Activated naive CD8-positive, alpha-beta T cell treated with anti-CD3 and anti-CD28 coated beads, Interleukin-2, amount 50 U/mL, for 24 hours (primary cell): ENCODE data around the gene LRRC36.

ENCODE experiments used
- ATAC-seq: fragments of 150-1000 bp; cut with Tn5 transposase; one replicate; pipeline ENCODE4 v1.10.0; 2021
- DNase-seq: peaks from one replicate; pipeline ENCODE4 v3.0.0; 2021
- H3K27ac Mint-ChIP-seq: one replicate; pipeline ENCODE4 v1.8.0; 2021; ENCODE audit warnings: mild to moderate bottlenecking, mixed read lengths
- H3K27me3 Mint-ChIP-seq: one replicate; pipeline ENCODE4 v1.8.0; 2021; ENCODE audit warnings: mixed read lengths
- H3K36me3 Mint-ChIP-seq: one replicate; pipeline ENCODE4 v1.8.0; 2021; ENCODE audit warnings: low read depth, mixed read lengths
- H3K4me1 Mint-ChIP-seq: one replicate; pipeline ENCODE4 v1.8.0; 2021; ENCODE audit warnings: mixed read lengths
- H3K4me3 Mint-ChIP-seq: one replicate; pipeline ENCODE4 v1.8.0; 2021; ENCODE audit warnings: mild to moderate bottlenecking, moderate library complexity, mixed read lengths
- H3K9me3 Mint-ChIP-seq: one replicate; pipeline ENCODE4 v1.8.0; 2021; ENCODE audit warnings: mixed read lengths

Gene LRRC36

GRCh38 chr16:67284699-67285646, 41.6 kb upstream of the LRRC36 start:
- peaks cover 4% of the 10 kb centered on the region for H3K36me3 Mint-ChIP-seq
- H3K27ac Mint-ChIP-seq = no peak overlapping the region
- no peak overlapping the region for H3K4me3 Mint-ChIP-seq
- H3K4me1 Mint-ChIP-seq = peaks cover 7% of the 10 kb centered on the region
- ATAC-seq (no peak), DNase-seq (no peak)
- H3K9me3 Mint-ChIP-seq = no peaks in the 10 kb centered on the region
- no peaks in the 10 kb centered on the region for H3K27me3 Mint-ChIP-seq

- Mint-ChIP-seq H3K36me3 (peaks cover 4% of the 10 kb centered on the region), H3K4me3 (no peak overlapping the region)
- ATAC-seq = no peak
Measured at GRCh38 chr16:67286441-67287235, 40.0 kb upstream of the LRRC36 start.

GRCh38 chr16:67287960-67288359, 38.7 kb upstream of the LRRC36 start:
- H3K4me3 Mint-ChIP-seq = no peak overlapping the region
- no peaks in the 10 kb centered on the region for H3K9me3 Mint-ChIP-seq
- ATAC-seq (no peak), DNase-seq (no peak)
- no peaks in the 10 kb centered on the region for H3K27me3 Mint-ChIP-seq
- H3K27ac Mint-ChIP-seq = no peak overlapping the region
- peaks cover 4% of the 10 kb centered on the region for H3K36me3 Mint-ChIP-seq
- H3K4me1 Mint-ChIP-seq = peaks cover 11% of the 10 kb centered on the region

More at GRCh38 chr16:67286441-67287235, 40.0 kb upstream of the LRRC36 start:
- DNase-seq = no peak
- Mint-ChIP-seq H3K4me1 (peaks cover 11% of the 10 kb centered on the region), H3K9me3 (no peaks in the 10 kb centered on the region), H3K27ac (no peak overlapping the region), H3K27me3 (no peaks in the 10 kb centered on the region)

- ATAC-seq (no peak), DNase-seq (no peak)
- Mint-ChIP-seq H3K4me1 (peaks cover 11% of the 10 kb centered on the region), H3K9me3 (no peaks in the 10 kb centered on the region), H3K27ac (no peak overlapping the region), H3K4me3 (no peak overlapping the region), H3K36me3 (no peaks in the 10 kb centered on the region), H3K27me3 (no peaks in the 10 kb centered on the region)
Measured at GRCh38 chr16:67291461-67291860, 35.2 kb upstream of the LRRC36 start.

GRCh38 chr16:67294171-67294757, 32.4 kb upstream of the LRRC36 start:
- Mint-ChIP-seq H3K27ac (no peak overlapping the region), H3K27me3 (peaks cover 2% of the 10 kb centered on the region), H3K36me3 (no peaks in the 10 kb centered on the region), H3K9me3 (no peaks in the 10 kb centered on the region), H3K4me3 (no peak overlapping the region), H3K4me1 (peaks cover 11% of the 10 kb centered on the region)
- ATAC-seq (no peak), DNase-seq (no peak)

GRCh38 chr16:67294938-67295361, 31.7 kb upstream of the LRRC36 start:
- DNase-seq = no peak
- no peaks in the 10 kb centered on the region for H3K36me3 Mint-ChIP-seq
- no peak for ATAC-seq
- H3K4me3 Mint-ChIP-seq = no peak overlapping the region
- H3K27ac Mint-ChIP-seq = no peak overlapping the region
- H3K9me3 Mint-ChIP-seq = no peaks in the 10 kb centered on the region
- peaks cover 5% of the 10 kb centered on the region for H3K4me1 Mint-ChIP-seq
- H3K27me3 Mint-ChIP-seq = peaks cover 2% of the 10 kb centered on the region

GRCh38 chr16:67296420-67296819, 30.2 kb upstream of the LRRC36 start:
- ATAC-seq (no peak), DNase-seq (no peak)
- Mint-ChIP-seq H3K4me1 (no peaks in the 10 kb centered on the region), H3K27me3 (peaks cover 4% of the 10 kb centered on the region), H3K36me3 (no peaks in the 10 kb centered on the region), H3K27ac (no peak overlapping the region), H3K9me3 (no peaks in the 10 kb centered on the region), H3K4me3 (no peak overlapping the region)

GRCh38 chr16:67298277-67298676, 28.3 kb upstream of the LRRC36 start:
- Mint-ChIP-seq H3K27ac (no peak overlapping the region), H3K4me3 (no peak overlapping the region), H3K27me3 (peaks cover 4% of the 10 kb centered on the region), H3K4me1 (no peaks in the 10 kb centered on the region), H3K36me3 (no peaks in the 10 kb centered on the region), H3K9me3 (no peaks in the 10 kb centered on the region)
- ATAC-seq (no peak), DNase-seq (no peak)

GRCh38 chr16:67299269-67299668, 27.3 kb upstream of the LRRC36 start:
- ATAC-seq (no peak), DNase-seq (no peak)
- peaks cover 4% of the 10 kb centered on the region for H3K27me3 Mint-ChIP-seq
- no peak overlapping the region for H3K27ac Mint-ChIP-seq
- no peaks in the 10 kb centered on the region for H3K4me1 Mint-ChIP-seq
- no peak overlapping the region for H3K4me3 Mint-ChIP-seq
- no peaks in the 10 kb centered on the region for H3K36me3 Mint-ChIP-seq
- H3K9me3 Mint-ChIP-seq = no peaks in the 10 kb centered on the region

- no peak overlapping the region for H3K4me3 Mint-ChIP-seq
- ATAC-seq (no peak), DNase-seq (no peak)
- H3K36me3 Mint-ChIP-seq = no peaks in the 10 kb centered on the region
- H3K9me3 Mint-ChIP-seq = no peaks in the 10 kb centered on the region
- H3K27me3 Mint-ChIP-seq = peaks cover 4% of the 10 kb centered on the region
- no peaks in the 10 kb centered on the region for H3K4me1 Mint-ChIP-seq
- no peak overlapping the region for H3K27ac Mint-ChIP-seq
Measured at GRCh38 chr16:67301080-67301782, 25.4 kb upstream of the LRRC36 start.

- no peak overlapping the region for H3K27ac Mint-ChIP-seq
- H3K4me3 Mint-ChIP-seq = no peak overlapping the region
- no peak for ATAC-seq
- no peaks in the 10 kb centered on the region for H3K36me3 Mint-ChIP-seq
- no peak for DNase-seq
- peaks cover 6% of the 10 kb centered on the region for H3K27me3 Mint-ChIP-seq
- H3K4me1 Mint-ChIP-seq = no peaks in the 10 kb centered on the region
- H3K9me3 Mint-ChIP-seq = no peaks in the 10 kb centered on the region
Measured at GRCh38 chr16:67302076-67302475, 24.5 kb upstream of the LRRC36 start.

GRCh38 chr16:67302970-67303369, 23.6 kb upstream of the LRRC36 start:
- no peak overlapping the region for H3K4me3 Mint-ChIP-seq
- H3K27me3 Mint-ChIP-seq = peaks cover 6% of the 10 kb centered on the region
- ATAC-seq (no peak), DNase-seq (no peak)
- no peaks in the 10 kb centered on the region for H3K36me3 Mint-ChIP-seq
- no peaks in the 10 kb centered on the region for H3K4me1 Mint-ChIP-seq
- no peaks in the 10 kb centered on the region for H3K9me3 Mint-ChIP-seq
- H3K27ac Mint-ChIP-seq = no peak overlapping the region

GRCh38 chr16:67304020-67304419, 22.6 kb upstream of the LRRC36 start:
- H3K4me1 Mint-ChIP-seq = peaks cover 5% of the 10 kb centered on the region
- peaks cover 5% of the 10 kb centered on the region for H3K27me3 Mint-ChIP-seq
- H3K27ac Mint-ChIP-seq = no peak overlapping the region
- no peak overlapping the region for H3K4me3 Mint-ChIP-seq
- DNase-seq (no peak), ATAC-seq (no peak)
- peaks cover 2% of the 10 kb centered on the region for H3K36me3 Mint-ChIP-seq
- H3K9me3 Mint-ChIP-seq = no peaks in the 10 kb centered on the region
